SK-N-MC (cell line): ENCODE results near the gene GBX1.

Experiments used
- EZH2 ChIP-seq: fragments of 200-600 bp; sonication (generic); IDR thresholded peaks from one replicate; pipeline ENCODE4 v1.6.1; 2017; ENCODE audit warnings: antibody characterized with exemption
- POLR2AphosphoS5 ChIP-seq: IDR thresholded peaks from 2 replicates; pipeline ENCODE4 v1.6.1; 2012; ENCODE audit warnings: mild to moderate bottlenecking, low read depth, low read length, borderline replicate concordance

DNA sequence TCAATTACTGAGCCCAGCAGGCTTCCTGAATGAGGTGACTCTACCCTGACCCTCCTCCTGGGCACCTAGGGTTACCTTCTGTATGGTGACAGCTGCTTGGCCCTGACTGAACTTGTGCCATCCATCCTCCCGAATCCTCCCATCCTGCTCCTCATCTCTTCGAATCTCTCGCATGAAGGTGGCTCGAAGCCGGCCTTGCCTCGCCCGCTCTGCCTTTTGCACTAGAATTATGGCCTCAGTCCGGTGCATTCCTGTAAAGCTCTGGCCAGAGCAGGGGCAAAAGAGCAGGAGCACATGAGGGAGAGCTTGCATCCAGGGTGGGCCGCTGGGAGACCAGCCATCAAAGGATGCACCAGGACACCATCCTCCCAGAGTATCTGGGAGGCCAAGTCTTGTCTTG is 35.3 kb upstream of the GBX1 start:
- TF ChIP-seq POLR2AphosphoS5, result no peak
- no peak for TF ChIP-seq EZH2
